HCT116 (cell line): ENCODE data around the gene DPF3. TPM values are rescaled to one million over a fixed set of nuclear protein-coding genes. Genes with fewer than 3 reads are reported as not detected.

ENCODE experiments used
- ATAC-seq: fragments of 200-7000 bp; cut with Tn5 transposase; 2 replicates; pipeline ENCODE4 v1.9.1; 2020; ENCODE audit warnings: mild to moderate bottlenecking, moderate library complexity
- BruUV-seq: library from RNA; stranded (reverse); fragments of 400-500 nt; replicated peaks from 2 replicates; lab custom pipeline; 2021; lab: Mats Ljungman, UMichigan
- CTCF ChIA-PET: fragments of 300-600 bp; sonication (Branson Sonifier 250); formaldehyde crosslinking; loops from one replicate; lab custom pipeline; 2021; ENCODE audit warnings: antibody characterized with exemption; lab: Charles Lee
- POLR2A ChIA-PET: fragments of 300-600, 350-600 bp; sonication (Branson Sonifier 250); formaldehyde crosslinking; loops from one replicate; lab custom pipeline; 2021; ENCODE audit warnings: antibody characterized with exemption; lab: Charles Lee
- RAD21 ChIA-PET, 2 experiments: fragments of 300-600 bp; sonication (Branson Sonifier 250); formaldehyde crosslinking; loops; one replicate each; lab custom pipeline; 2023; ENCODE audit warnings: low total read pairs in 2 of 2; ENCODE audit not compliant: uncharacterized antibody in 2 of 2, unreplicated experiment in 2 of 2, low non-redundant PET in 1 of 2; lab: Charles Lee
- DNase-seq: peaks from one replicate; pipeline ENCODE4 v3.0.0-alpha.2; 2010; ENCODE audit warnings: low read depth, low spot score
- H2AFZ ChIP-seq: fragments of 200-600 bp; shearing (Covaris generic), sonication (generic); 2 replicates; pipeline ENCODE4 v1.6.1; 2017; ENCODE audit warnings: low read depth, mixed run types, mixed read lengths, antibody characterized with exemption, low read length; ENCODE audit not compliant: poor library complexity, severe bottlenecking
- H3K27ac ChIP-seq: 2 replicates; pipeline ENCODE4 v1.5.1; 2012; ENCODE audit warnings: low read depth, low read length
- H3K27me3 ChIP-seq: fragments of 200-600 bp; sonication (generic); 2 replicates; pipeline ENCODE4 v1.6.1; 2016; ENCODE audit warnings: mixed run types, low read length, mixed read lengths; ENCODE audit not compliant: insufficient read depth
- H3K36me3 ChIP-seq, 2 experiments: fragments of 200-500 bp in 1 of 2; fragments of 200-600 bp in 1 of 2; sonication (Bioruptor generic) in 1 of 2; sonication (generic) in 1 of 2; 2 replicates each; pipeline versions ENCODE4 v1.5.1 to v1.6.1; 2014 to 2016; ENCODE audit warnings: low read length in 2 of 2, inconsistent platforms in 1 of 2, mixed read lengths in 1 of 2, mixed run types in 1 of 2; ENCODE audit not compliant: insufficient read depth in 2 of 2, control insufficient read depth in 1 of 2
- H3K4me1 ChIP-seq, 2 experiments: fragments of 200-600 bp in 1 of 2; sonication (generic) in 1 of 2; 2 replicates each; pipeline versions ENCODE4 v1.5.1 to v1.6.1; 2012 to 2017; ENCODE audit warnings: low read length in 2 of 2, inconsistent platforms in 1 of 2, mild to moderate bottlenecking in 1 of 2, mixed read lengths in 1 of 2, mixed run types in 1 of 2, moderate library complexity in 1 of 2; ENCODE audit not compliant: insufficient read depth in 2 of 2, control insufficient read depth in 1 of 2
- H3K4me2 ChIP-seq: fragments of 200-600 bp; sonication (generic); 2 replicates; pipeline ENCODE4 v1.6.1; 2017; ENCODE audit warnings: mixed run types, low read length, mixed read lengths
- H3K4me3 ChIP-seq, 2 experiments: fragments of 200-600 bp in 1 of 2; sonication (generic) in 1 of 2; replicated peaks in 1 of 2; 2 replicates each; pipeline ENCODE4 v1.5.1; 2011 to 2016; ENCODE audit warnings: low read length in 2 of 2, control low read depth in 1 of 2, low read depth in 1 of 2, mild to moderate bottlenecking in 1 of 2, mixed read lengths in 1 of 2, mixed run types in 1 of 2
- H3K79me2 ChIP-seq: fragments of 200-600 bp; sonication (generic); 2 replicates; pipeline ENCODE4 v1.6.1; 2017; ENCODE audit warnings: mild to moderate bottlenecking, mixed run types, low read length, moderate library complexity, mixed read lengths; ENCODE audit not compliant: insufficient read depth
- H3K9ac ChIP-seq: fragments of 200-600 bp; sonication (generic); 2 replicates; pipeline ENCODE4 v1.6.1; 2016; ENCODE audit warnings: low read length, mixed read lengths
- H3K9me2 ChIP-seq: fragments of 200-600 bp; sonication (generic), shearing (Covaris generic); 2 replicates; pipeline ENCODE4 v1.6.1; 2017; ENCODE audit warnings: mixed run types, mild to moderate bottlenecking, moderate library complexity; ENCODE audit not compliant: insufficient read depth
- H3K9me3 ChIP-seq, 2 experiments: fragments of 200-500 bp in 1 of 2; fragments of 200-600 bp in 1 of 2; sonication (Bioruptor generic) in 1 of 2; sonication (generic) in 1 of 2; 2 replicates each; pipeline ENCODE4 v1.6.1; 2014 to 2017; ENCODE audit warnings: low read length in 2 of 2, mixed read lengths in 2 of 2, inconsistent platforms in 1 of 2, low read depth in 1 of 2, mild to moderate bottlenecking in 1 of 2, mixed run types in 1 of 2, moderate library complexity in 1 of 2; ENCODE audit not compliant: control insufficient read depth in 1 of 2, insufficient read depth in 1 of 2
- H4K20me1 ChIP-seq: fragments of 200-600 bp; sonication (generic), shearing (Covaris generic); 2 replicates; pipeline ENCODE4 v1.6.1; 2017; ENCODE audit warnings: mixed run types, mild to moderate bottlenecking, moderate library complexity; ENCODE audit not compliant: insufficient read depth
- CBX3 ChIP-seq: IDR thresholded peaks from 2 replicates; pipeline ENCODE4 v1.6.1; 2012; ENCODE audit warnings: low read depth
- EGR1 ChIP-seq: IDR thresholded peaks from 2 replicates; pipeline ENCODE4 v1.6.1; 2012; ENCODE audit warnings: low read depth
- ELF1 ChIP-seq: IDR thresholded peaks from 2 replicates; pipeline ENCODE4 v1.6.1; 2012; ENCODE audit warnings: low read depth, borderline replicate concordance
- EZH2 ChIP-seq: fragments of 200-600 bp; sonication (generic); IDR thresholded peaks from 2 replicates; pipeline ENCODE4 v1.6.1; 2017; ENCODE audit warnings: antibody characterized with exemption, mixed run types
- FOSL1 ChIP-seq: IDR thresholded peaks from 2 replicates; pipeline ENCODE4 v1.6.1; 2012; ENCODE audit warnings: low read depth
- JUND ChIP-seq: IDR thresholded peaks from 2 replicates; pipeline ENCODE4 v1.6.1; 2012
- POLR2A ChIP-seq: IDR thresholded peaks from 2 replicates; pipeline ENCODE4 v1.7.0; 2011; ENCODE audit warnings: borderline replicate concordance; ENCODE audit not compliant: insufficient read depth, insufficient read length; ENCODE audit errors: extremely low read depth
- POLR2AphosphoS5 ChIP-seq: IDR thresholded peaks from 2 replicates; pipeline ENCODE4 v1.6.1; 2011; ENCODE audit warnings: mild to moderate bottlenecking, low read depth, low read length, moderate library complexity
- SIN3A ChIP-seq: IDR thresholded peaks from 2 replicates; pipeline ENCODE4 v1.6.1; 2012; ENCODE audit warnings: low read depth
- SP1 ChIP-seq: IDR thresholded peaks from 2 replicates; pipeline ENCODE4 v1.6.1; 2012; ENCODE audit warnings: low read depth
- SRF ChIP-seq: IDR thresholded peaks from 2 replicates; pipeline ENCODE4 v1.6.1; 2012; ENCODE audit warnings: low read depth
- TCF7L2 ChIP-seq: IDR thresholded peaks from 2 replicates; pipeline ENCODE4 v1.7.0; 2011; ENCODE audit warnings: borderline replicate concordance, inconsistent platforms; ENCODE audit not compliant: insufficient read depth, insufficient read length; ENCODE audit errors: extremely low read depth
- ZFX ChIP-seq: fragments of 450-650 bp; IDR thresholded peaks from 2 replicates; pipeline ENCODE4 v1.6.1; 2017
- intact Hi-C: fragments of 100-400 bp; cut with micrococcal nuclease; formaldehyde crosslinking; loops from 2 replicates; pipeline ENCODE4 v1.10.0; 2022
- total RNA-seq: library from RNA; stranded (reverse); gene quantifications from one replicate; pipeline ENCODE4 v1.2.1, GENCODE V29; 2021; ENCODE audit not compliant: unreplicated experiment
- TF ChIP-seq, protein P1 (sequence below), 3 experiments: fragments of 200-600 bp in 1 of 3; sonication (generic) in 1 of 3; IDR thresholded peaks in 2 of 3; conservative IDR thresholded peaks in 1 of 3; 2 replicates each; pipeline ENCODE4 v1.5.1; 2012 to 2017; ENCODE audit warnings: low read depth in 2 of 3, low read length in 2 of 3, antibody characterized with exemption in 1 of 3, borderline replicate concordance in 1 of 3, control low read depth in 1 of 3, mild to moderate bottlenecking in 1 of 3, mixed read lengths in 1 of 3, mixed run types in 1 of 3, moderate library complexity in 1 of 3; ENCODE audit not compliant: insufficient read depth in 1 of 3
- TF ChIP-seq, protein P2 (sequence below): IDR thresholded peaks from 2 replicates; pipeline ENCODE4 v1.6.1; 2012; ENCODE audit warnings: low read depth
- TF ChIP-seq, protein P3 (sequence below): IDR thresholded peaks from 2 replicates; pipeline ENCODE4 v1.6.1; 2012
- TF ChIP-seq, protein P4 (sequence below): IDR thresholded peaks from 2 replicates; pipeline ENCODE4 v1.6.1; 2011; ENCODE audit warnings: mild to moderate bottlenecking, low read length, moderate library complexity; ENCODE audit not compliant: insufficient replicate concordance; ENCODE audit errors: extremely low read depth

The DPF3 gene
- total RNA-seq, 1 experiment from 2014 or later, result 0.27 TPM

DNA sequence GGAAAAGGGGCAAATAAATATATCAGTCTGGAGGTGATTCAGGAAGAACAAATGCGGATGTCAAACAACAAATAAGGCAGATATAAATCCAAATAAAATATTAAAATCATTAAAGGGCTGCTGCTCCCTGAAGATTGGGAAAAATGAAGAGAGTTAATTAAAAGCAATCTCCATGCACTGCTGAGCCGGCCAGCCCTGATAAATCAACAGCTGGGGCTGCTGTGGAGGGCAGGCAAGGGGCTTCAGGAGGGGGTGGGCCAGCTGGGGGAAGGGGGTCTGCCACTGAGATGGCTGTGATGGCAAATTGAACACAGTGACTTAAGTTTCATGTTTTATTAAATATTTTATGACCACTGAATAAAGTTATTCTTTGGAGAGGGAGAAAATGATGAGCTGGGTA is 12.4 kb downstream of the DPF3 start:
- no peaks in the 10 kb centered on the region for H3K36me3 ChIP-seq
- H3K4me1 ChIP-seq, result no peaks in the 10 kb centered on the region
- no peaks in the 10 kb centered on the region for H4K20me1 ChIP-seq
- CTCF ChIA-PET, result no interaction called here
- H3K27ac ChIP-seq, result no peak overlapping the region
- TF ChIP-seq EGR1, result no peak
- no peak for TF ChIP-seq TCF7L2
- no peak for TF ChIP-seq FOSL1
- no peak for TF ChIP-seq CBX3
- no peak for TF ChIP-seq SP1
- TF ChIP-seq ZFX, result no peak
- TF ChIP-seq, protein P1, sequence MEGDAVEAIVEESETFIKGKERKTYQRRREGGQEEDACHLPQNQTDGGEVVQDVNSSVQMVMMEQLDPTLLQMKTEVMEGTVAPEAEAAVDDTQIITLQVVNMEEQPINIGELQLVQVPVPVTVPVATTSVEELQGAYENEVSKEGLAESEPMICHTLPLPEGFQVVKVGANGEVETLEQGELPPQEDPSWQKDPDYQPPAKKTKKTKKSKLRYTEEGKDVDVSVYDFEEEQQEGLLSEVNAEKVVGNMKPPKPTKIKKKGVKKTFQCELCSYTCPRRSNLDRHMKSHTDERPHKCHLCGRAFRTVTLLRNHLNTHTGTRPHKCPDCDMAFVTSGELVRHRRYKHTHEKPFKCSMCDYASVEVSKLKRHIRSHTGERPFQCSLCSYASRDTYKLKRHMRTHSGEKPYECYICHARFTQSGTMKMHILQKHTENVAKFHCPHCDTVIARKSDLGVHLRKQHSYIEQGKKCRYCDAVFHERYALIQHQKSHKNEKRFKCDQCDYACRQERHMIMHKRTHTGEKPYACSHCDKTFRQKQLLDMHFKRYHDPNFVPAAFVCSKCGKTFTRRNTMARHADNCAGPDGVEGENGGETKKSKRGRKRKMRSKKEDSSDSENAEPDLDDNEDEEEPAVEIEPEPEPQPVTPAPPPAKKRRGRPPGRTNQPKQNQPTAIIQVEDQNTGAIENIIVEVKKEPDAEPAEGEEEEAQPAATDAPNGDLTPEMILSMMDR (IDR thresholded peaks at IDR 0.05 in 2 of 3, conservative IDR thresholded peaks at IDR 0.05 in 1 of 3; ENCODE audit: borderline replicate concordance in 1 of 3, insufficient read depth in 1 of 3, low read depth in 2 of 3, low read length in 2 of 3), result no peak
- TF ChIP-seq ELF1, result no peak
- TF ChIP-seq EZH2, result no peak
- TF ChIP-seq POLR2AphosphoS5, result no peak
- no peak for TF ChIP-seq POLR2A
- TF ChIP-seq JUND, result no peak
- TF ChIP-seq SIN3A, result no peak
- TF ChIP-seq, protein P2, sequence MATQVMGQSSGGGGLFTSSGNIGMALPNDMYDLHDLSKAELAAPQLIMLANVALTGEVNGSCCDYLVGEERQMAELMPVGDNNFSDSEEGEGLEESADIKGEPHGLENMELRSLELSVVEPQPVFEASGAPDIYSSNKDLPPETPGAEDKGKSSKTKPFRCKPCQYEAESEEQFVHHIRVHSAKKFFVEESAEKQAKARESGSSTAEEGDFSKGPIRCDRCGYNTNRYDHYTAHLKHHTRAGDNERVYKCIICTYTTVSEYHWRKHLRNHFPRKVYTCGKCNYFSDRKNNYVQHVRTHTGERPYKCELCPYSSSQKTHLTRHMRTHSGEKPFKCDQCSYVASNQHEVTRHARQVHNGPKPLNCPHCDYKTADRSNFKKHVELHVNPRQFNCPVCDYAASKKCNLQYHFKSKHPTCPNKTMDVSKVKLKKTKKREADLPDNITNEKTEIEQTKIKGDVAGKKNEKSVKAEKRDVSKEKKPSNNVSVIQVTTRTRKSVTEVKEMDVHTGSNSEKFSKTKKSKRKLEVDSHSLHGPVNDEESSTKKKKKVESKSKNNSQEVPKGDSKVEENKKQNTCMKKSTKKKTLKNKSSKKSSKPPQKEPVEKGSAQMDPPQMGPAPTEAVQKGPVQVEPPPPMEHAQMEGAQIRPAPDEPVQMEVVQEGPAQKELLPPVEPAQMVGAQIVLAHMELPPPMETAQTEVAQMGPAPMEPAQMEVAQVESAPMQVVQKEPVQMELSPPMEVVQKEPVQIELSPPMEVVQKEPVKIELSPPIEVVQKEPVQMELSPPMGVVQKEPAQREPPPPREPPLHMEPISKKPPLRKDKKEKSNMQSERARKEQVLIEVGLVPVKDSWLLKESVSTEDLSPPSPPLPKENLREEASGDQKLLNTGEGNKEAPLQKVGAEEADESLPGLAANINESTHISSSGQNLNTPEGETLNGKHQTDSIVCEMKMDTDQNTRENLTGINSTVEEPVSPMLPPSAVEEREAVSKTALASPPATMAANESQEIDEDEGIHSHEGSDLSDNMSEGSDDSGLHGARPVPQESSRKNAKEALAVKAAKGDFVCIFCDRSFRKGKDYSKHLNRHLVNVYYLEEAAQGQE, result no peak
- TF ChIP-seq, protein P3, sequence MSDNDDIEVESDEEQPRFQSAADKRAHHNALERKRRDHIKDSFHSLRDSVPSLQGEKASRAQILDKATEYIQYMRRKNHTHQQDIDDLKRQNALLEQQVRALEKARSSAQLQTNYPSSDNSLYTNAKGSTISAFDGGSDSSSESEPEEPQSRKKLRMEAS, result no peak
- TF ChIP-seq, protein P4, sequence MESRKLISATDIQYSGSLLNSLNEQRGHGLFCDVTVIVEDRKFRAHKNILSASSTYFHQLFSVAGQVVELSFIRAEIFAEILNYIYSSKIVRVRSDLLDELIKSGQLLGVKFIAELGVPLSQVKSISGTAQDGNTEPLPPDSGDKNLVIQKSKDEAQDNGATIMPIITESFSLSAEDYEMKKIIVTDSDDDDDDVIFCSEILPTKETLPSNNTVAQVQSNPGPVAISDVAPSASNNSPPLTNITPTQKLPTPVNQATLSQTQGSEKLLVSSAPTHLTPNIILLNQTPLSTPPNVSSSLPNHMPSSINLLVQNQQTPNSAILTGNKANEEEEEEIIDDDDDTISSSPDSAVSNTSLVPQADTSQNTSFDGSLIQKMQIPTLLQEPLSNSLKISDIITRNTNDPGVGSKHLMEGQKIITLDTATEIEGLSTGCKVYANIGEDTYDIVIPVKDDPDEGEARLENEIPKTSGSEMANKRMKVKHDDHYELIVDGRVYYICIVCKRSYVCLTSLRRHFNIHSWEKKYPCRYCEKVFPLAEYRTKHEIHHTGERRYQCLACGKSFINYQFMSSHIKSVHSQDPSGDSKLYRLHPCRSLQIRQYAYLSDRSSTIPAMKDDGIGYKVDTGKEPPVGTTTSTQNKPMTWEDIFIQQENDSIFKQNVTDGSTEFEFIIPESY, result no peak
- no peak for TF ChIP-seq SRF
- TF ChIP-seq, all 23 proteins: peak for 0
- ATAC-seq (no peak), DNase-seq (no peak)
- Histone ChIP-seq H3K9ac (no peak overlapping the region), H3K79me2 (no peaks in the 10 kb centered on the region), H3K27me3 (peaks cover 6% of the 10 kb centered on the region; the same call in 1 of the 2 replicates), H3K9me3 (no peaks in the 10 kb centered on the region), H2AFZ (no peak overlapping the region), H3K4me3 (no peak overlapping the region), H3K9me2 (no peaks in the 10 kb centered on the region), H3K4me2 (no peak overlapping the region)
- BruUV-seq, result no TSS peak
- RAD21 ChIA-PET, result no interaction called here
- intact Hi-C loops, result no loop called here
- POLR2A ChIA-PET, result no interaction called here
